Peyer's patch (tissue), 4 donors: ENCODE results near the gene PBX1. TPM values are rescaled to one million over a fixed set of nuclear protein-coding genes. Genes with fewer than 3 reads are reported as not detected.

Source experiments
- DNase-seq, 3 donors: peaks; one replicate each; pipeline ENCODE4 v3.0.0-alpha.2; 2017 to 2019
- H3K27ac ChIP-seq, 4 donors: fragments of 200-600 bp; sonication (generic); one replicate each; pipeline ENCODE4 v1.5.1; 2016 to 2019
- H3K27me3 ChIP-seq, 2 donors: fragments of 200-600 bp; sonication (generic); one replicate each; pipeline ENCODE4 v1.5.1; 2019
- H3K36me3 ChIP-seq, 3 donors: fragments of 200-600 bp; sonication (generic); one replicate each; pipeline ENCODE4 v1.5.1; 2016 to 2019
- H3K4me1 ChIP-seq, 4 donors: fragments of 200-600 bp; sonication (generic); one replicate each; pipeline ENCODE4 v1.5.1; 2016 to 2019
- H3K4me3 ChIP-seq, 4 donors: fragments of 200-600 bp; sonication (generic); 1 replicate in 3 of 4; 2 replicates in 1 of 4; pipeline ENCODE4 v1.5.1; 2016 to 2019; ENCODE audit warnings: mild to moderate bottlenecking in 1 of 4
- H3K9me3 ChIP-seq, 4 donors: fragments of 200-600 bp; sonication (generic); one replicate each; pipeline ENCODE4 v1.5.1; 2016 to 2019; ENCODE audit warnings: mild to moderate bottlenecking in 1 of 4
- POLR2A ChIP-seq, 2 donors: fragments of 450-650 bp; IDR thresholded peaks; one replicate each; pipeline ENCODE4 v1.5.1; 2017; ENCODE audit warnings: antibody characterized with exemption in 2 of 2, mild to moderate bottlenecking in 2 of 2, moderate library complexity in 2 of 2
- total RNA-seq, 4 donors: library from RNA; depleted of rRNA; stranded (reverse); fragments of >200 nt; gene quantifications; one replicate each; pipeline ENCODE4 v1.1.0, GENCODE V29; 2016
- TF ChIP-seq, protein P1 (sequence below), 6 experiments: fragments of 450-650 bp in 4 of 6; fragments of 200-600 bp in 2 of 6; sonication (generic) in 1 of 6; IDR thresholded peaks; one replicate each; pipeline ENCODE4 v1.5.1; 2017 to 2019; ENCODE audit warnings: antibody characterized with exemption in 6 of 6, mild to moderate bottlenecking in 3 of 6, moderate library complexity in 1 of 6

The PBX1 gene
- total RNA-seq, 4 donors from 2014 or later = 20.6 to 57.5 (median 40.4) TPM

DNA sequence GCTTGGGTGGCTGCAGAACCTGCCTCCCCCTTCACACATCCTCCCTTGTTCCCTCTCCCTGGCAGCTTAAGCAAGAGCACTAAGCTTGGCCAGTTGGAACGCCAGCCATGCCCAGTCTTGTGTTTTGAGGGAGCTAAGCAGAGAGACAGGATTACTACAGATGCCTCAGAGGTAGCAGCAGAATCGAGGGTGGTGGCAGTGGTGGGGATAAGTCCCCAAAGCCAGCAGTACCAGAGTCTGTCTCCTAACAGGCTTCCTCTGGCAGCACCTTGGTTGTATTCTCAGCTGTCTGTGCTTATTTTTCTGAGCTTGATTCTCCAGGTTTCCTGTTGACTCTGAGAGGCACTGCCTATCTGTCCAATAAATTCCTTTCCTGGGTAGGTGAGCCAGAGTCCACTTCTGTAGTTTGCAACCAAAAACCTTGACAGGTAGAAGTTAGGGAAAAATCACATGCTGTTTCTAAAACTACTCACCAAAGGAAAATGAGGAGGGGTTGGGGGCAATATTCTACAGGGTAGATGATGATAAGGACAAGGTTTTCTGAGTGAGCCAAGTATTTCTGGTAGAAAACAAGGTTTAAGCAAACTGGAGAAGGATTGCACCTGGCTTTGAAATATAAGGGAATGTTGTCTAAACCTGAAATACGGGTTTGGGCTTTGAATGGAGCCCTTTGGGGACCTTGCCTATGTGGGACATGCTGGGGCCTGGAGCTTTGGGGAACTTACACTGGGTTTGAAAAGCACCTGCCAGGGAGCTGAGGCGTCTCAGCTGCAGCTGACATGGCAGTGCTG lies 100.8 kb downstream of the PBX1 start:
- DNase-seq = peak in 1 of 3 donors; percentile 60
- peaks cover 0 to 30% (median 0%) of the 10 kb centered on the region in 4 donors for H3K4me1 ChIP-seq
- TF ChIP-seq, protein P1, sequence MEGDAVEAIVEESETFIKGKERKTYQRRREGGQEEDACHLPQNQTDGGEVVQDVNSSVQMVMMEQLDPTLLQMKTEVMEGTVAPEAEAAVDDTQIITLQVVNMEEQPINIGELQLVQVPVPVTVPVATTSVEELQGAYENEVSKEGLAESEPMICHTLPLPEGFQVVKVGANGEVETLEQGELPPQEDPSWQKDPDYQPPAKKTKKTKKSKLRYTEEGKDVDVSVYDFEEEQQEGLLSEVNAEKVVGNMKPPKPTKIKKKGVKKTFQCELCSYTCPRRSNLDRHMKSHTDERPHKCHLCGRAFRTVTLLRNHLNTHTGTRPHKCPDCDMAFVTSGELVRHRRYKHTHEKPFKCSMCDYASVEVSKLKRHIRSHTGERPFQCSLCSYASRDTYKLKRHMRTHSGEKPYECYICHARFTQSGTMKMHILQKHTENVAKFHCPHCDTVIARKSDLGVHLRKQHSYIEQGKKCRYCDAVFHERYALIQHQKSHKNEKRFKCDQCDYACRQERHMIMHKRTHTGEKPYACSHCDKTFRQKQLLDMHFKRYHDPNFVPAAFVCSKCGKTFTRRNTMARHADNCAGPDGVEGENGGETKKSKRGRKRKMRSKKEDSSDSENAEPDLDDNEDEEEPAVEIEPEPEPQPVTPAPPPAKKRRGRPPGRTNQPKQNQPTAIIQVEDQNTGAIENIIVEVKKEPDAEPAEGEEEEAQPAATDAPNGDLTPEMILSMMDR (IDR thresholded peaks at IDR 0.05) = no peak
- TF ChIP-seq POLR2A (IDR thresholded peaks at IDR 0.05) = no peak
- no peaks in the 10 kb centered on the region for H3K36me3 ChIP-seq
- no peaks in the 10 kb centered on the region for H3K9me3 ChIP-seq
- H3K27me3 ChIP-seq = no peaks in the 10 kb centered on the region
- H3K27ac ChIP-seq = peak overlapping the region in 3 of 4 donors; percentile 62 to 91 (median 79)
- no peak overlapping the region for H3K4me3 ChIP-seq

- DNase-seq = no peak
- peaks cover 0 to 30% (median 0%) of the 10 kb centered on the region in 4 donors for H3K4me1 ChIP-seq
Measured at GRCh38 chr1:164660412-164660772, 101.4 kb downstream of the PBX1 start.

GRCh38 chr1:164660775-164661174 lies 101.8 kb downstream of the PBX1 start:
- H3K36me3 ChIP-seq = no peaks in the 10 kb centered on the region
- H3K4me3 ChIP-seq = no peak overlapping the region
- TF ChIP-seq POLR2A (IDR thresholded peaks at IDR 0.05) = no peak
- TF ChIP-seq, protein P1 (IDR thresholded peaks at IDR 0.05) = no peak
- peak overlapping the region in 3 of 4 donors; percentile 62 to 91 (median 79) for H3K27ac ChIP-seq
- no peak for DNase-seq
- peaks cover 0 to 30% (median 0%) of the 10 kb centered on the region in 4 donors for H3K4me1 ChIP-seq
- H3K9me3 ChIP-seq = no peaks in the 10 kb centered on the region
- H3K27me3 ChIP-seq = no peaks in the 10 kb centered on the region

More at GRCh38 chr1:164660412-164660772, 101.4 kb downstream of the PBX1 start:
- no peaks in the 10 kb centered on the region for H3K36me3 ChIP-seq
- TF ChIP-seq, protein P1 (IDR thresholded peaks at IDR 0.05) = peak in 1 of 6 experiments; percentile 18
- TF ChIP-seq POLR2A (IDR thresholded peaks at IDR 0.05) = no peak
- no peaks in the 10 kb centered on the region for H3K9me3 ChIP-seq
- H3K27me3 ChIP-seq = no peaks in the 10 kb centered on the region
- peak overlapping the region in 3 of 4 donors; percentile 62 to 91 (median 79) for H3K27ac ChIP-seq
- no peak overlapping the region for H3K4me3 ChIP-seq

- Histone ChIP-seq H3K4me3 (no peak overlapping the region), H3K36me3 (no peaks in the 10 kb centered on the region), H3K9me3 (no peaks in the 10 kb centered on the region), H3K4me1 (peaks cover 0 to 35% (median 0%) of the 10 kb centered on the region in 4 donors), H3K27ac (no peak overlapping the region), H3K27me3 (no peaks in the 10 kb centered on the region)
- no peak for DNase-seq
- TF ChIP-seq, protein P1 (IDR thresholded peaks at IDR 0.05) = peak in 3 of 6 experiments; percentile 16 to 27 (median 25)
- no peak for TF ChIP-seq POLR2A (IDR thresholded peaks at IDR 0.05)
Measured at GRCh38 chr1:164662462-164662861, 103.5 kb downstream of the PBX1 start.

GRCh38 chr1:164662955-164663354 lies 104.0 kb downstream of the PBX1 start:
- peaks cover 0 to 34% (median 0%) of the 10 kb centered on the region in 4 donors for H3K4me1 ChIP-seq
- TF ChIP-seq, protein P1 (IDR thresholded peaks at IDR 0.05) = no peak
- no peak for TF ChIP-seq POLR2A (IDR thresholded peaks at IDR 0.05)
- no peaks in the 10 kb centered on the region for H3K9me3 ChIP-seq
- H3K27ac ChIP-seq = no peak overlapping the region
- H3K4me3 ChIP-seq = no peak overlapping the region
- no peak for DNase-seq
- no peaks in the 10 kb centered on the region for H3K36me3 ChIP-seq
- H3K27me3 ChIP-seq = no peaks in the 10 kb centered on the region
